ENCODE results near the gene CPSF3. TPM values are rescaled to one million over a fixed set of nuclear protein-coding genes. Genes with fewer than 3 reads are reported as not detected.

Gene CPSF3
- total and polyA plus RNA-seq, 7 donors: 14.4 to 33.5 (median 23.2) TPM

- peaks cover 0 to 18% (median 3%) of the 10 kb centered on the region in 4 donors for H3K36me3 ChIP-seq
- 46 to 81% methylated on average over 3 of the region's 3 CpGs for WGBS, 2 donors
Measured at GRCh38 chr2:9417725-9418124, 5.7 kb upstream of the CPSF3 start.

GRCh38 chr2:9418746-9419145, 4.7 kb upstream of the CPSF3 start:
- no peak for DNase-seq
- peaks cover 0 to 18% (median 3%) of the 10 kb centered on the region in 4 donors for H3K36me3 ChIP-seq
- no peak overlapping the region for H3K27ac ChIP-seq
- intact Hi-C loops (cut with DNase I): no loop called here
- H3K9me3 ChIP-seq: no peaks in the 10 kb centered on the region
- H3K27me3 ChIP-seq: no peaks in the 10 kb centered on the region
- H3K4me1 ChIP-seq: peaks cover 0 to 34% (median 25%) of the 10 kb centered on the region in 4 donors
- H3K4me3 ChIP-seq: no peak overlapping the region
- no peak for TF ChIP-seq EP300 (IDR thresholded peaks at IDR 0.05)
- TF ChIP-seq, protein P1, sequence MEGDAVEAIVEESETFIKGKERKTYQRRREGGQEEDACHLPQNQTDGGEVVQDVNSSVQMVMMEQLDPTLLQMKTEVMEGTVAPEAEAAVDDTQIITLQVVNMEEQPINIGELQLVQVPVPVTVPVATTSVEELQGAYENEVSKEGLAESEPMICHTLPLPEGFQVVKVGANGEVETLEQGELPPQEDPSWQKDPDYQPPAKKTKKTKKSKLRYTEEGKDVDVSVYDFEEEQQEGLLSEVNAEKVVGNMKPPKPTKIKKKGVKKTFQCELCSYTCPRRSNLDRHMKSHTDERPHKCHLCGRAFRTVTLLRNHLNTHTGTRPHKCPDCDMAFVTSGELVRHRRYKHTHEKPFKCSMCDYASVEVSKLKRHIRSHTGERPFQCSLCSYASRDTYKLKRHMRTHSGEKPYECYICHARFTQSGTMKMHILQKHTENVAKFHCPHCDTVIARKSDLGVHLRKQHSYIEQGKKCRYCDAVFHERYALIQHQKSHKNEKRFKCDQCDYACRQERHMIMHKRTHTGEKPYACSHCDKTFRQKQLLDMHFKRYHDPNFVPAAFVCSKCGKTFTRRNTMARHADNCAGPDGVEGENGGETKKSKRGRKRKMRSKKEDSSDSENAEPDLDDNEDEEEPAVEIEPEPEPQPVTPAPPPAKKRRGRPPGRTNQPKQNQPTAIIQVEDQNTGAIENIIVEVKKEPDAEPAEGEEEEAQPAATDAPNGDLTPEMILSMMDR (IDR thresholded peaks at IDR 0.05): no peak
- no peak for TF ChIP-seq POLR2AphosphoS5 (IDR thresholded peaks at IDR 0.05)
- TF ChIP-seq POLR2A (IDR thresholded peaks at IDR 0.05): no peak
- WGBS, 2 donors: 92 to 96% methylated on average over 4 of the region's 4 CpGs

More at GRCh38 chr2:9417725-9418124, 5.7 kb upstream of the CPSF3 start:
- intact Hi-C loops (cut with DNase I): no loop called here
- Histone ChIP-seq H3K27me3 (no peaks in the 10 kb centered on the region), H3K4me1 (peaks cover 0 to 34% (median 25%) of the 10 kb centered on the region in 4 donors), H3K4me3 (no peak overlapping the region), H3K27ac (no peak overlapping the region), H3K9me3 (no peaks in the 10 kb centered on the region)
- no peak for DNase-seq
- TF ChIP-seq POLR2A (IDR thresholded peaks at IDR 0.05) (no peak), EP300 (IDR thresholded peaks at IDR 0.05) (no peak), POLR2AphosphoS5 (IDR thresholded peaks at IDR 0.05) (no peak)
- TF ChIP-seq, protein P1 (IDR thresholded peaks at IDR 0.05): no peak

DNA sequence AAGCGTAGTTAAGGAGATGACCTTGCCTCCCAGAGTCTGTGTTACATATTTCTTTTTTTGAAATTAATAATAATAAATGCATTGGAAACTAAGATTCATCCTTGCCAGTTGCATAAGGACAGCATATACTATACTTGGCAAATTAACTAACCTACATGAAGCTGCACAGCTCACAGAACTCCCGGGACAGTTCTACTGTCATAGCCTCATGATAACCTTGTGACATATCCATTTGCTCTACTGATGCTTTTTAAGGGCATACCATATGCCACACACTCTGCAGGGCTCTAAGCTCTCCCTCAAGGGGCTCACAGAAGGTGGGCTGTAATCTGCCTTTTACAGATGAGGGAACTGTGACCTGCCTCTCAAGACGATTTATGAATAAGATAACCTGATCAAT, 3.9 kb upstream of the CPSF3 start:
- no peaks in the 10 kb centered on the region for H3K27me3 ChIP-seq
- no peak overlapping the region for H3K27ac ChIP-seq
- peaks cover 0 to 42% (median 32%) of the 10 kb centered on the region in 4 donors for H3K4me1 ChIP-seq
- no peak for TF ChIP-seq EP300 (IDR thresholded peaks at IDR 0.05)
- TF ChIP-seq POLR2A (IDR thresholded peaks at IDR 0.05): no peak
- TF ChIP-seq POLR2AphosphoS5 (IDR thresholded peaks at IDR 0.05): no peak
- TF ChIP-seq, protein P1 (IDR thresholded peaks at IDR 0.05): no peak
- no peaks in the 10 kb centered on the region for H3K9me3 ChIP-seq
- H3K36me3 ChIP-seq: peaks cover 0 to 18% (median 3%) of the 10 kb centered on the region in 4 donors
- 90 to 92% methylated on average over 3 of the region's 3 CpGs for WGBS, 2 donors
- H3K4me3 ChIP-seq: no peak overlapping the region
- intact Hi-C loops (cut with DNase I): no loop called here
- no peak for DNase-seq

DNA sequence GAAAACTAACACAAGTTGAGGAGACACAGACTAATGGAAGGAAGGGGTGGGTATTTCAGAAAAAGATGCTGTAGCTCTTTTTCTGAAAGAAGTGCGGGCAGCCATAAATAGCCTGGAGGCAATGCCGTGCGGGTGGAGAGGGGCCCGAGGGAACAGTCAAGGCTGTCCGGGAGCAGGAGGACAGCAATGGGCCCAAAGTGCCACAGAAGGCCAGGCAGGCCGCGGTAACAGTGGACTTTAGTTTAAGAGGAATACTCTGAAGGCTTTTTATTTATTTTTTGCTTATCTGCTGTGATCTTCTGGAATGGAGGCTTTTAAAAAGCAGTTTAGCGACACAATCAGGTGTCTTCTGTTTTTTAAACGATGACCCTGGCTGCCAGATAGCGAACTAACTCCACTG, 3.0 kb upstream of the CPSF3 start:
- WGBS, 2 donors: 93% methylated on average over 10 of the region's 10 CpGs
- Histone ChIP-seq H3K4me1 (peaks cover 0 to 43% (median 34%) of the 10 kb centered on the region in 4 donors), H3K27ac (no peak overlapping the region), H3K4me3 (no peak overlapping the region), H3K9me3 (no peaks in the 10 kb centered on the region), H3K36me3 (peaks cover 0 to 18% (median 3%) of the 10 kb centered on the region in 4 donors), H3K27me3 (no peaks in the 10 kb centered on the region)
- intact Hi-C loops (cut with DNase I): loop anchor here (5.0 kb wide), 1 partner anchor 207 kb away; no protein-coding TSS in a partner anchor
- TF ChIP-seq EP300 (IDR thresholded peaks at IDR 0.05) (no peak), POLR2A (IDR thresholded peaks at IDR 0.05) (no peak), POLR2AphosphoS5 (IDR thresholded peaks at IDR 0.05) (no peak)
- TF ChIP-seq, protein P1 (IDR thresholded peaks at IDR 0.05): no peak
- no peak for DNase-seq
